Fibroblast of the aortic adventitia (primary cell): ENCODE measurements around the gene ERICH6. TPM values are rescaled to one million over a fixed set of nuclear protein-coding genes. Genes with fewer than 3 reads are reported as not detected.

Experiments used
- DNase-seq: peaks from one replicate; pipeline ENCODE4 v3.0.0-alpha.2; 2010; ENCODE audit warnings: low read depth
- H3K4me3 ChIP-seq: 2 replicates; pipeline ENCODE4 v1.5.1; 2011; ENCODE audit warnings: low read depth, mild to moderate bottlenecking, control low read depth, low read length, moderate library complexity
- CTCF ChIP-seq: IDR thresholded peaks from 2 replicates; pipeline ENCODE4 v1.5.1; 2011; ENCODE audit warnings: mild to moderate bottlenecking, low read length, control low read depth, inconsistent platforms; ENCODE audit not compliant: insufficient read depth
- total RNA-seq: library from RNA; depleted of rRNA; stranded (reverse); fragments of >200 nt; gene quantifications from 2 replicates; pipeline ENCODE4 v1.2.3, GENCODE V29; 2012; ENCODE audit warnings: low replicate concordance

Gene ERICH6
- total RNA-seq, 1 donor = 0.18 TPM

DNA sequence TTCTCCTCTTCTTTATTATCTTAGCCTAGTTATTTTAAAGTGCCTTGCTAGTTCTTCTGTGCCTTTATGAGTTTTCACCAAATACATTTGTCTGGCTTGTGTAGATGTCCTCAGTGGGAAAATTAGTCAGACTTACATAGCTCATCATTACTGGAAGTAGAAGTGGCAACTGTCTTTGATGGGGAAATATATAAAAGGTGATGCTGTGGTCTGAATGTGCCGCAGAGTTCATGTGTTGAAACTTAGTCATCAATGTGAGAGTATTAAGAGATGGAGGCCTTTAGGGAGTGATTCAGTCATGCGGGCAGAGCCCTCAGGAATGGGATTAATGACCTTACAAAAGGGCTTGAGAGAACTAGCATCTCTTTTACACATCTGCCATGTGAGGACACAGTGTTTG, 6.4 kb upstream of the ERICH6 start:
- DNase-seq = no peak
- no peak for TF ChIP-seq CTCF
- H3K4me3 ChIP-seq = no peak overlapping the region

DNA sequence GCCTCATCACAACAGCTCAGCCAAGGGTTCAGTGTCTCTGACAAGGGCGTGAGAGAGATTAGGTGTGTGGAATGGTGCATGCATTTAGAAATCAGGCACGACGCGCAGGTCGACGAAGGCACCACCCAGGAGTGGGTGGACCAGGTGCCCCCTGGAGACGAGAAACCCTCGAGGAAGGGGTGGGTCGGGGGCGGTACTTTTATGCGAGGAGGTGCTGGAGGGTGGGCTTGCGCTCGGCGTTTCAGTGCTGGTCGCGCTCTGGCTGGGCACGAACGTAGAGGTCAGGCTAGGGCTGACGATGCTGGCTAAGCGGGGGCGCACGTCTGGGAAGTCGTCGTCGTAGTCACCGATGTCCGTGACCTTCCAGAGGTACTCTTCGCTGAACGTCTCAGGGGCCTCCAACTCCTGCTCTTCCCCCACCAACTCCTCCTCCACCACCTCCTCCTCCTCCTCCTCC, 393 bp downstream of the ERICH6 start:
- peak; percentile 17 for DNase-seq
- TF ChIP-seq CTCF = no peak
- peak overlapping the region; percentile 81 for H3K4me3 ChIP-seq

DNA sequence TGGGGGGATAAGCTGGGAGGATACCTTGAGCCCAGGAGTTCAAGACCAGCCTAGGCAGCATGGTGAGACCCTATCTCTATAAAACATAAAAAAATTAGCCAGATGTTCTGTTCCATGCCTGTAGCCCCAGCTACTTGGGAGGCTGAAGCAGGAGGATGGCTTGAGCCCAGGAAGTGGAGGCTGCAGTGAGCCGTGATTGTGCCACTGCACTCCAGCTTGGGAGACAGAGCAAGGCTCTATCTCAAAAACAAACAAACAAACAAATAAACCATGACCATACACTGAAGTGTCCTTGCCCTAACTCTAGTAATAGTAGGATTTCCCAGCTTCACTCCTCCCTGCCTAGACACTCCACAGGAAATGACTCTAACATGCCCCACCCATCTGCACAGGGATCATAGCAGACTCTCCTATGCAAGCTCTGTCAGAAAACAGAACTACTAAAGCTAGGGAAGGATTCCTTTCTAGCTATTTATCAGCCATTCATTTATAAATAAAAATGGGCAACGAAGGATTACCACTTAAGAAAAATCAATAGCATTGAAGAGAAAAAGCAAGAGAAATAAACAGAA, 4.6 kb downstream of the ERICH6 start:
- peak; percentile 59 for DNase-seq
- no peak for TF ChIP-seq CTCF
- H3K4me3 ChIP-seq = no peak overlapping the region

GRCh38 chr3:150697646-150698045, 6.1 kb downstream of the ERICH6 start:
- TF ChIP-seq CTCF = no peak
- DNase-seq = peak; percentile 9
- no peak overlapping the region for H3K4me3 ChIP-seq

DNA sequence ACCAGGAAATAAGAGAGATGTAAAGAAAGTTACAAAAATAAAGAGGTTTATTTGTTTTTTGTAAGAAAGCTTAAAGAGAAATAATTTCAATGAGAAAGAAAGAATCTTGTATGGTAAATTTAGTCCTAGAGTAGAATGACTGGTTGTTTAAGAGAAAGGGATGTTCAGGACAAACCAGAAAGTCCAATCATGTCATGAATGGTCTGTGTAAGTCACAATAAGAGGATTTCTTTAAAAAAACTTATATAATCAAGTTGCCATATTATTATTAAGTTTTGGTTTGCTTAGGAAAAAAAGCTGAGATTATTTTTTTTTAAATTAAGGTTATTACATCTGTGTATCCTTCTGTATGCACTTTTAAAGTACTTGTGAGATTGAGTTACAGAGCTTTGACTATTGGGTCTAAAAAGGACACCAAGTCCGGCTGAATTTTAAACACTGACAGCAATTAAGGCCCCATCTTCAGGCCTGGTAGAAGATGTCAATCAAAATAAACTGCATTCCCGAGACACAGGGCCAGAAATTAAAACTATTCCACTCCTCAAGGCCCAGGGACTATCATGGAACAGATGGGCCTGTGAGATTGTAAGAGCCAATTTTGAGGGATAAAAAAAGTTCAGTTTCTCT, 12.2 kb downstream of the ERICH6 start:
- TF ChIP-seq CTCF = no peak
- H3K4me3 ChIP-seq = no peak overlapping the region
- no peak for DNase-seq

DNA sequence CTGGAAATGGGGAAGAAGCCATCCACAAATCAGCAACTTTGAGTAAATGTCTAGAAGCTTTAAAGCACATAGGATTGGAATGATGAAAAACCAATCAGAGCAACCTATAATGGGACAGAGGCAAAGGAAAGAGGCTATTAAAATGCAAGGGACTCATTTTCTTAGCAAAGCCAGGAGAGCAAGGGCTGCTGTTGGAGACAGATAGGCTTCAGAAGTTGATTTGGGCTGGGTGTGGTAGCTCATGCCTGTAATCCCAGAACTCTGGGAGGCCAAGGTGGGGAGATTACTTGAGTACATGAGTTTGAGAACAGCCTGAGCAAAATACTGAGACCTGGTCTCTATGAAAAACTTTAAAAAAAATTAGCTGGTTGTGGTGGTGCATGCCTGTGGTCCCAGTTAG, 16.1 kb downstream of the ERICH6 start:
- H3K4me3 ChIP-seq = no peak overlapping the region
- no peak for TF ChIP-seq CTCF
- no peak for DNase-seq

DNA sequence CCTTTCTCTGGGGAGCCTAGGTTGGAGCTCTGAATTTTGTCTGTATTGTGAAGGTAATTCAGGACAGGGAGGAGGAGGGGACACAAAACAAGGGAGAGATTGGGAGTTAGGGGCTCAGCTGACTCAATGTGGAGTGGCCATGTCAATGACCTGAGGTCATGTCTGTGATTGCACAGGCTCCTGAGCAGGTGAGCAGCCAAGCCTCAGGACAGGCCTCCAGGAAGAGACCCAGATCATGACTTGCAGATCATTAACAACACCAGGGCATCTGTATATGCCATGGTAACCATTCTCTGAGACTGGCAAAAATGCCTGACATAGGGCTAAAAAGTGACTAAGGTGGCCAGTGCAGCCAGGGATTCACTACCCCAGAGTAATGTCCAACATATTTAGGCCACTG, 20.9 kb downstream of the ERICH6 start:
- DNase-seq = no peak
- TF ChIP-seq CTCF = no peak
- no peak overlapping the region for H3K4me3 ChIP-seq
